Measurements from ENCODE around the gene LRFN3. TPM values are rescaled to one million over a fixed set of nuclear protein-coding genes. Genes with fewer than 3 reads are reported as not detected.
A peak's percentile ranks its signal among the peaks of the same experiment; 100 is the strongest.

LRFN3 gene
- total and polyA plus RNA-seq, 2 of the 13 experiments (the other 11 are each of a cell fraction or from before 2014, with no cell fraction given): 0.74 to 1.6 TPM

DNA sequence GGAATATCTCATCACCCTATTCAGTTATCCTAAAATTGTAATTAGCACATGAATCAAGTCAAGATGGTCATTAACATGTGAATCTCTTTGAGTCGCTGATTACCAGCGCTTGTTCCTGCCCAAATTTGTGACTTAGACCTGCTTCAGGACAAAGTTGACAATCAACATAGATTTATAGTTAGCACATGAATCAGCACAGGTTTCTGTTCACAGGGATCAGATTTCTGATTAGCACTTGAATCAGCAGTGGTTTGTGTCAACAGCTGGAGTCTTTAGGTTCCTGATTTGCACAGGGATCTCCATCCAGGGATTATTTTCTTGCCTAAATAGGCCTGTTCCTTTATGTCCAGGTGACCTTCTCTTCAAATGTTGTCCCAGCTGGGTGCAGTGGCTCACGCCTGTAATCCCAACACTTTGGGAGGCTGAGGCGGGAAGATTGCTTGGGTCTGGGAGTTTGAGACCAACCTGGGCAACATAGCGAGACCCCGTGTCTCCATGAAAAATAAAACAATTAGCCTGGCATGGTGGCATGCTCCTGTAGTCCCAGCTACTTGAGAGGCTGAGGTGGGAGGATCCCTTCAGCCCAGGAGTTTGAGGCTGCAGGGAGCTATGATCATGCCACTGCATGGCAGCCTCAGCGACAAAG, 3.8 kb upstream of the LRFN3 start:
- WGBS (ENCODE audit: low lambda C conversion rate): 50% methylated on average over 7 of the region's 7 CpGs
- no peaks in the 10 kb centered on the region for H3K36me3 ChIP-seq (replicated peaks in 1 of 2; ENCODE audit: control insufficient read depth in 1 of 2, insufficient read depth in 2 of 2, low read length in 2 of 2)
- no peak for ATAC-seq
- no peak overlapping the region for H3K9ac ChIP-seq (ENCODE audit: insufficient read depth, low read depth, low read length)
- no peak overlapping the region for H3K4me3 ChIP-seq (replicated peaks in 1 of 3; ENCODE audit: insufficient read depth in 1 of 3, low read depth in 2 of 3, low read length in 3 of 3)
- H3K27me3 ChIP-seq (ENCODE audit: control insufficient read depth in 1 of 2, insufficient read depth in 2 of 2, low read length in 2 of 2): no peaks in the 10 kb centered on the region; a peak in 1 of 5 replicates
- no peak for FAIRE-seq
- H2AFZ ChIP-seq (ENCODE audit: low read length): no peak overlapping the region
- ChIA-PET CTCF (ENCODE audit: low intra/inter-chr PET ratio, low total read pairs) (interaction anchor here (1.0 to 2.1 kb wide), 3 partner anchors 50 to 239 kb away, joined by 3 to 36 read pairs (median 11); no protein-coding TSS in a partner anchor), POLR2A (no interaction called here)
- no peak overlapping the region for H3K27ac ChIP-seq (ENCODE audit: extremely low read length, insufficient read depth, low read length)
- DNase-seq (ENCODE audit: low spot score): no peak
- BruUV-seq (replicated peaks): no TSS peak
- in situ Hi-C loops (cut with HindIII; ENCODE audit: extremely low pct_ligation_motif_present, low pct_unique_long_range_greater_than_20kb): loop anchor here (10.0 kb wide), 1 partner anchor 48 kb away; no protein-coding TSS in a partner anchor
- intact Hi-C loops (cut with micrococcal nuclease; ENCODE audit: unreplicated experiment): no loop called here
- H3K4me2 ChIP-seq (ENCODE audit: low read depth, low read length): no peak overlapping the region
- TF ChIP-seq HOXA5 (CRISPR knock-in tag; IDR thresholded peaks at IDR 0.05) (no peak), ZMYM3 (CRISPR knock-in tag; IDR thresholded peaks at IDR 0.05) (no peak)
- 0 out of 2 replicates have a peak, but pooled peaks cover 3% of the 10 kb centered on the region for H4K20me1 ChIP-seq (ENCODE audit: insufficient read depth, low read length)
- peaks cover 29% of the 10 kb centered on the region for H3K4me1 ChIP-seq (ENCODE audit: insufficient read depth, low read length)
- H3K9me3 ChIP-seq (ENCODE audit: low read length): no peaks in the 10 kb centered on the region
- H3K79me2 ChIP-seq (ENCODE audit: insufficient read depth, low read length): no peaks in the 10 kb centered on the region

DNA sequence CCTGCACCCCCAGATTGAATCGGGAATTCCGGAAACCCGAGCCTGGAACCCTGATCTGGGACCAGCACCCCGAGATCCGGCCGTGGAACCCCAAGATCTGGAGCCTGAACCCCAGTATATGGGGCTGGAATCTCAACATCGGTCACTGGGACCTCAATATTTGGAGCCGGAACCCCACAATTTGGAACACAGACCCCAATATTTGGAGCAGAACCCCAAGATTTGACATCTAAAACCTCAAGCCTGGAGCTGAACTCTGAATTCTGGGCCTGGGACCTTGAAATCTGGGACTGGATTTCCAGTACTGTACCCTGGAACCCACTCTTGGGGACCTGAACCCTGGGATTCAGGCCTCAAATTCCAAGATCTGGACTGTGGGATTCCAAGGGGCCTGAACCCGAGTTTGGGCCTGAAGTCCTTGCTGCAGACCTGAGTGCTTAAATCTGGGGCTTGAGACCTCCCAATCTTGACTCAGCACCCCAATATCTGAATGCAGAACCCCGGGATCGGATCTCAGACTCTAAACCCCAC, 629 bp downstream of the LRFN3 start:
- CTCF ChIA-PET (ENCODE audit: low intra/inter-chr PET ratio, low total read pairs): no interaction called here
- in situ Hi-C loops (cut with HindIII; ENCODE audit: extremely low pct_ligation_motif_present, low pct_unique_long_range_greater_than_20kb): loop anchor here (10.0 kb wide), 1 partner anchor 52 kb away; no protein-coding TSS in a partner anchor
- H3K27ac ChIP-seq (ENCODE audit: extremely low read length, insufficient read depth, low read length): no peak overlapping the region

More for the DNA sequence above, 629 bp downstream of the LRFN3 start:
- WGBS (ENCODE audit: low lambda C conversion rate): 37% methylated on average over 2 of the region's 11 CpGs
- H3K27me3 ChIP-seq (ENCODE audit: control insufficient read depth in 1 of 2, insufficient read depth in 2 of 2, low read length in 2 of 2): no peaks in the 10 kb centered on the region; a peak in 1 of 5 replicates
- intact Hi-C loops (cut with micrococcal nuclease; ENCODE audit: unreplicated experiment): loop anchor here (5.0 kb wide), 1 partner anchor 35 kb away; the partner anchor contains the start of genes HCST and NFKBID
- H3K79me2 ChIP-seq (ENCODE audit: insufficient read depth, low read length): no peaks in the 10 kb centered on the region
- no peak for ATAC-seq
- FAIRE-seq: no peak
- peak overlapping the region; percentile 79 for H3K9ac ChIP-seq (ENCODE audit: insufficient read depth, low read depth, low read length)
- H3K4me2 ChIP-seq (ENCODE audit: low read depth, low read length): peak overlapping the region; percentile 84
- H3K9me3 ChIP-seq (ENCODE audit: low read length): no peaks in the 10 kb centered on the region
- BruUV-seq (replicated peaks): no TSS peak
- H3K4me1 ChIP-seq (ENCODE audit: insufficient read depth, low read length): peaks cover 35% of the 10 kb centered on the region
- no peaks in the 10 kb centered on the region; a peak in 1 of 5 replicates for H3K36me3 ChIP-seq (replicated peaks in 1 of 2; ENCODE audit: control insufficient read depth in 1 of 2, insufficient read depth in 2 of 2, low read length in 2 of 2)
- 0 out of 2 replicates have a peak, but pooled peaks cover 8% of the 10 kb centered on the region for H4K20me1 ChIP-seq (ENCODE audit: insufficient read depth, low read length)
- TF ChIP-seq, protein P1, sequence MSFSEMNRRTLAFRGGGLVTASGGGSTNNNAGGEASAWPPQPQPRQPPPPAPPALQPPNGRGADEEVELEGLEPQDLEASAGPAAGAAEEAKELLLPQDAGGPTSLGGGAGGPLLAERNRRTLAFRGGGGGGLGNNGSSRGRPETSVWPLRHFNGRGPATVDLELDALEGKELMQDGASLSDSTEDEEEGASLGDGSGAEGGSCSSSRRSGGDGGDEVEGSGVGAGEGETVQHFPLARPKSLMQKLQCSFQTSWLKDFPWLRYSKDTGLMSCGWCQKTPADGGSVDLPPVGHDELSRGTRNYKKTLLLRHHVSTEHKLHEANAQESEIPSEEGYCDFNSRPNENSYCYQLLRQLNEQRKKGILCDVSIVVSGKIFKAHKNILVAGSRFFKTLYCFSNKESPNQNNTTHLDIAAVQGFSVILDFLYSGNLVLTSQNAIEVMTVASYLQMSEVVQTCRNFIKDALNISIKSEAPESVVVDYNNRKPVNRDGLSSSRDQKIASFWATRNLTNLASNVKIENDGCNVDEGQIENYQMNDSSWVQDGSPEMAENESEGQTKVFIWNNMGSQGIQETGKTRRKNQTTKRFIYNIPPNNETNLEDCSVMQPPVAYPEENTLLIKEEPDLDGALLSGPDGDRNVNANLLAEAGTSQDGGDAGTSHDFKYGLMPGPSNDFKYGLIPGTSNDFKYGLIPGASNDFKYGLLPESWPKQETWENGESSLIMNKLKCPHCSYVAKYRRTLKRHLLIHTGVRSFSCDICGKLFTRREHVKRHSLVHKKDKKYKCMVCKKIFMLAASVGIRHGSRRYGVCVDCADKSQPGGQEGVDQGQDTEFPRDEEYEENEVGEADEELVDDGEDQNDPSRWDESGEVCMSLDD (CRISPR knock-in tag; IDR thresholded peaks at IDR 0.05; ENCODE audit: borderline replicate concordance): peak; percentile 94
- TF ChIP-seq, protein P2, sequence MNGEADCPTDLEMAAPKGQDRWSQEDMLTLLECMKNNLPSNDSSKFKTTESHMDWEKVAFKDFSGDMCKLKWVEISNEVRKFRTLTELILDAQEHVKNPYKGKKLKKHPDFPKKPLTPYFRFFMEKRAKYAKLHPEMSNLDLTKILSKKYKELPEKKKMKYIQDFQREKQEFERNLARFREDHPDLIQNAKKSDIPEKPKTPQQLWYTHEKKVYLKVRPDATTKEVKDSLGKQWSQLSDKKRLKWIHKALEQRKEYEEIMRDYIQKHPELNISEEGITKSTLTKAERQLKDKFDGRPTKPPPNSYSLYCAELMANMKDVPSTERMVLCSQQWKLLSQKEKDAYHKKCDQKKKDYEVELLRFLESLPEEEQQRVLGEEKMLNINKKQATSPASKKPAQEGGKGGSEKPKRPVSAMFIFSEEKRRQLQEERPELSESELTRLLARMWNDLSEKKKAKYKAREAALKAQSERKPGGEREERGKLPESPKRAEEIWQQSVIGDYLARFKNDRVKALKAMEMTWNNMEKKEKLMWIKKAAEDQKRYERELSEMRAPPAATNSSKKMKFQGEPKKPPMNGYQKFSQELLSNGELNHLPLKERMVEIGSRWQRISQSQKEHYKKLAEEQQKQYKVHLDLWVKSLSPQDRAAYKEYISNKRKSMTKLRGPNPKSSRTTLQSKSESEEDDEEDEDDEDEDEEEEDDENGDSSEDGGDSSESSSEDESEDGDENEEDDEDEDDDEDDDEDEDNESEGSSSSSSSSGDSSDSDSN (CRISPR knock-in tag; IDR thresholded peaks at IDR 0.05): 0 out of 2 replicates have a peak, but pooled peaks have one; percentile 25
- TF ChIP-seq, protein P3, sequence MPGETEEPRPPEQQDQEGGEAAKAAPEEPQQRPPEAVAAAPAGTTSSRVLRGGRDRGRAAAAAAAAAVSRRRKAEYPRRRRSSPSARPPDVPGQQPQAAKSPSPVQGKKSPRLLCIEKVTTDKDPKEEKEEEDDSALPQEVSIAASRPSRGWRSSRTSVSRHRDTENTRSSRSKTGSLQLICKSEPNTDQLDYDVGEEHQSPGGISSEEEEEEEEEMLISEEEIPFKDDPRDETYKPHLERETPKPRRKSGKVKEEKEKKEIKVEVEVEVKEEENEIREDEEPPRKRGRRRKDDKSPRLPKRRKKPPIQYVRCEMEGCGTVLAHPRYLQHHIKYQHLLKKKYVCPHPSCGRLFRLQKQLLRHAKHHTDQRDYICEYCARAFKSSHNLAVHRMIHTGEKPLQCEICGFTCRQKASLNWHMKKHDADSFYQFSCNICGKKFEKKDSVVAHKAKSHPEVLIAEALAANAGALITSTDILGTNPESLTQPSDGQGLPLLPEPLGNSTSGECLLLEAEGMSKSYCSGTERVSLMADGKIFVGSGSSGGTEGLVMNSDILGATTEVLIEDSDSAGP (CRISPR knock-in tag; IDR thresholded peaks at IDR 0.05; ENCODE audit: borderline replicate concordance): 0 out of 2 replicates have a peak, but pooled peaks have one; percentile 23
- TF ChIP-seq ZNF564 (CRISPR knock-in tag; IDR thresholded peaks at IDR 0.05) (no peak), RARG (CRISPR knock-in tag; IDR thresholded peaks at IDR 0.05; ENCODE audit: low read depth) (no peak), BORCS8-MEF2B (CRISPR knock-in tag; IDR thresholded peaks at IDR 0.05) (no peak)
- no peak for DNase-seq (ENCODE audit: low spot score)
- no peak overlapping the region for H2AFZ ChIP-seq (ENCODE audit: low read length)
- POLR2A ChIA-PET: no interaction called here
- H3K4me3 ChIP-seq (replicated peaks in 1 of 3; ENCODE audit: insufficient read depth in 1 of 3, low read depth in 2 of 3, low read length in 3 of 3): peak overlapping the region; percentile 73 to 84 (median 74)

Data from HepG2 (cell line).